22Rv1 (cell line): Measurements from ENCODE around the gene SPNS3.

ENCODE experiments used
- CTCF ChIP-seq: fragments of 450-650 bp; IDR thresholded peaks from 2 replicates; pipeline ENCODE4 v1.5.1; 2017; ENCODE audit warnings: mild to moderate bottlenecking
- ZFX ChIP-seq: fragments of 450-650 bp; IDR thresholded peaks from 2 replicates; pipeline ENCODE4 v1.6.1; 2017; ENCODE audit warnings: antibody characterized with exemption, borderline replicate concordance

- no peak for TF ChIP-seq CTCF
- no peak for TF ChIP-seq ZFX
These were observed 28.0 kb upstream of the SPNS3 start for GRCh38 chr17:4405699-4406098.
